COLO668 (cell line): Measurements from ENCODE around the gene ZBTB16.

ENCODE experiments used
- DNase-seq: peaks from one replicate; lab custom pipeline; 2025; ENCODE audit not compliant: unreplicated experiment; lab: John Stamatoyannopoulos, UW

The ZBTB16 gene

DNA sequence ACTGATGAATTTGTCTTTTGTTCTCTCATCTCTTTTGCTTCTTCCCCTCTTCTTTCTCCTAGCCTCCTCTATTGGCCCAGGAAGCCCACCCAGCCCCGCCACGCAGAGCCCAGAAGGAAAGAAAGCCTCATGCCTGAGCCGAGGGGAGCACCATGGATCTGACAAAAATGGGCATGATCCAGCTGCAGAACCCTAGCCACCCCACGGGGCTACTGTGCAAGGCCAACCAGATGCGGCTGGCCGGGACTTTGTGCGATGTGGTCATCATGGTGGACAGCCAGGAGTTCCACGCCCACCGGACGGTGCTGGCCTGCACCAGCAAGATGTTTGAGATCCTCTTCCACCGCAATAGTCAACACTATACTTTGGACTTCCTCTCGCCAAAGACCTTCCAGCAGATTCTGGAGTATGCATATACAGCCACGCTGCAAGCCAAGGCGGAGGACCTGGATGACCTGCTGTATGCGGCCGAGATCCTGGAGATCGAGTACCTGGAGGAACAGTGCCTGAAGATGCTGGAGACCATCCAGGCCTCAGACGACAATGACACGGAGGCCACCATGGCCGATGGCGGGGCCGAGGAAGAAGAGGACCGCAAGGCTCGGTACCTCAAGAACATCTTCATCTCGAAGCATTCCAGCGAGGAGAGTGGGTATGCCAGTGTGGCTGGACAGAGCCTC is 3.8 kb downstream of the ZBTB16 start:
- DNase-seq: no peak

DNA sequence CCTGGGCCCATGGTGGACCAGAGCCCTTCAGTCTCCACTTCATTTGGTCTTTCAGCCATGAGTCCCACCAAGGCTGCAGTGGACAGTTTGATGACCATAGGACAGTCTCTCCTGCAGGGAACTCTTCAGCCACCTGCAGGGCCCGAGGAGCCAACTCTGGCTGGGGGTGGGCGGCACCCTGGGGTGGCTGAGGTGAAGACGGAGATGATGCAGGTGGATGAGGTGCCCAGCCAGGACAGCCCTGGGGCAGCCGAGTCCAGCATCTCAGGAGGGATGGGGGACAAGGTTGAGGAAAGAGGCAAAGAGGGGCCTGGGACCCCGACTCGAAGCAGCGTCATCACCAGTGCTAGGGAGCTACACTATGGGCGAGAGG is 4.3 kb downstream of the ZBTB16 start:
- no peak for DNase-seq

DNA sequence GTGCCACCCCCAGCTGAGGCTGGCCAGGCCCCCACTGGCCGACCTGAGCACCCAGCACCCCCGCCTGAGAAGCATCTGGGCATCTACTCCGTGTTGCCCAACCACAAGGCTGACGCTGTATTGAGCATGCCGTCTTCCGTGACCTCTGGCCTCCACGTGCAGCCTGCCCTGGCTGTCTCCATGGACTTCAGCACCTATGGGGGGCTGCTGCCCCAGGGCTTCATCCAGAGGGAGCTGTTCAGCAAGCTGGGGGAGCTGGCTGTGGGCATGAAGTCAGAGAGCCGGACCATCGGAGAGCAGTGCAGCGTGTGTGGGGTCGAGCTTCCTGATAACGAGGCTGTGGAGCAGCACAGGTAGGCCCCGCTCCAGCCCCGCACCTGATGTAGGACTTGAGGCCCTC is 4.7 kb downstream of the ZBTB16 start:
- no peak for DNase-seq

DNA sequence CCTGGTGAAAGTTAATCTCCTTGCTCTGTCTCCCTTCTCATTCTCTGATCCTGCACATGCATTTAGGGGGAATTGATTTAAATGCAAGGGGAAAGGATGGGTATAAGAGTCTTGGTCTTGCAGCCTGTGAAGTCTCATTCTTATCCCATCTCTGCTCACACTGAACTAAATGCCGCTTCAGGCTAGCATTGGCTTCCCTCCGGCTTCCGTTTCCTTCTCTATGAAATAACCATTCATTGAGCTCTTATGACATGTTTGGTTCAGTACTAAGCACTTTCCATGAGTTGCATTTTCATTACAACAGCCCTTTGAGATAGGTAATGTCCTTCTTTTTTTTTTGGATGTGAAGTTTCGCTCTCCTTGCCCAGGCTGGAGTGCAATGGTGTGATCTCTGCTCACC is 5.6 kb downstream of the ZBTB16 start:
- DNase-seq: no peak

DNA sequence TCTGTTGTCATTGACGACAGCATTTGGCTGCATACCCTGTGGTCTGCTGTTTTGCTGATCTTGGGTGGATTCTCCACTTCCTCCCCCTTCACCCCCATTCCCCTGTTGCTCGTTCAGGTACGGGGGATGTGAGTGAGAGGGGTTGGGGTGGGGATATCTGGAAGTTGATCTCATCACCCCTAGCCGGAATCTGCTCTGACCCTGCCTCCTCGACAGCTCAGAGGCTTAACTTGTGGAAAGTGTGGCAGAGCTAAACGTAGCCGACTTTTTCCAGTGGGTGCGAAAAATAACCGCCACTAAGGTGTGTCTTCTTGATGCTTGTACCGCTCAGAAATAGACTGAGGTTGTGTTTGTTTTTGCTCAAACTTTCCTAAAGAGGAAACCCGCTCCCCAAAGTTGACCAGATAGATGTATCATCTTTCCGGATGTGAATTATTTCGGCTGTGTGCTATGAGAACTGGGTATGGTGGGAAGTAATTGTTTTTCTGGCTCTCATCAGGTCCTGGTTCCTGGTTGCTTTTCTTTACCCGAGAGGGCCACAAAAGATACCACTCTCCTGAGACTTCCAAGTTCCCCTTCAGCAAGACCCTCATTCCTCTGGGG is 6.6 kb downstream of the ZBTB16 start:
- no peak for DNase-seq

DNA sequence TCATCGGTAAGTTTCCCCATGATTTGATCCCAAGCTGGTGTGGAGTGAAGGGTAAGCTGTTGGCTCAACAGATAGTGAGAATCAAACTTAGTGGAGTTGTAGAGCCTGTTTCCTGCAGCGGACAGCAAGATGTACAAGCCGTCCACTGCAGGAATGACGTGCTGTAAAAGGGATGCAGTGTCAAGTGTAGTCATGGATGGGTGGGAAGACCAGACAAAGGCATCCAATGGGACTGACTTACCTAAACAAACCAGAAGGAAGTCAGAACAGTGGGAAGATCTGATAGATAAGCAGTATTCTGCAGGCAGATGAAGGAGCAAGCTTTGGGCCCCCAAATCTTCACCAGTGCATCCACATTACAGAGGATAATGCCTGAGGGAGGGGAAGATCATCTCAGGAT is 8.8 kb downstream of the ZBTB16 start:
- DNase-seq: no peak

DNA sequence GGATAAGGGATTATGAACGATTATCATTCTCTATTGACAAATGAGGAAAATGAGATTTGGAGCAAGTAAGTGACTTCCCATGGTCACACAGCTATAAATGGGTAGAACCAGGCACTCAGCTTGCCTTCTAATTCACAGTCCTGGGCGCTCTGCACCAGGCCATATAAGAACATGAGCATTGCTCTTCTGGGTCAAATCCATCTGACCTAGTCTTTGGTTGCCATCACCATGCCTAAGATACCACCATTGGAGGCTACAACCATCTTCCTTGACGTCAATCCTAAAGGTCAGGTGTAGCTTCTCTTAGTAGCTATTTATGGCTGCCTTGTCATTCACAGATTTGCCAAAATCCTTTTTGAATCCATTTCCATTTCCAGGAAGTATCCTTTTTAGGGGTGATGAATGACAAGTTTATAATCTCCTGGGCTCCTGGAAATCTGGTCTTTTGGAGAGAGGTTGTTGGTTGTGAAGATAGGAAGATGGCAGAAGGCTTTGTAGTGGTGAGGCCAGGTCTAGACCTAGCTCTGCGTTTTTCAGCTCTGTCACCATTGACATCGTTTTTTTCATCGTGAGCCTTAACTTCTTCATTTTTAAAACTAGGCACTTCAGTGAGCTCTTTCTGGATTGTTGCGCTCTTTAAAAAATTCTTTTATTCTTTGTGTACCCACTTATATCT is 11.1 kb downstream of the ZBTB16 start:
- DNase-seq: no peak

DNA sequence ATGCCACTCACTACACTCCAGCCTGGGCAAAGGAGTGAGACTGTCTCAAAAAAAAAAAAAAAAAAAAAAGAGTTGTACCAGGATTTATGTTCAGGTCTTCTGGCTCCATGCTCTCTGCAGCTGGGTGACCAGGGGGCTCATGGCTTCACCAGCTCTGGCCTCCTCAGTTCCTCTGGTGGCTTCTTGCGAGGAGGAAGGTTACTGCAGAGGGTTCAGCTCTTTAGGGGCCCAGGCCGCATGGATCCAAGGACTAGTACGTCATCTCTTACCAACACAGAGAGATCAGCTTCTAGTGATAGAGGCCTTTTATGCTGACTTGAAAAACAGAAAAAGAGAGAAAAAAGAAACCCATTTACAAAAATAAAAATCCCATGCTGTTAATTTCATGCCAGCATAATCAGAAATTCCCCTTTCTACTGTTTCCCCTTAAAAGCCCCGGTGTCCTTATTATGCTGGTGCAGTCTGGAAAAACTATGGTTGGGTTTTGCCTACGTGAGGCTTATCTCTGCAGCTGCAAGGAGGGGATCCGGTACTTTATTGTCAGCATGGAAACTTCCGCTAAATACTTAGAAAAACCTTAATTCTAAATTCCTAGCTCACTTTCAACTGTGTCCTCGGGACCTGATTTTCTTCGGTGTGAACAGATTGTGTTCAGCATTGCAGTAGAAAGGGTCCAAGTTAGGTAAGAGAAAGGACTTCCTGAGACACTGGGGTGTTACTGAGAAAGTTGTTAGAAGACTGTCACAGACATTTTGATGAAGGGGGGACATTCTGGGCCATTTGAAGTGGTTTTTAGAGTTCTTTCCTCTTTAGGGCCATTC is 13.7 kb downstream of the ZBTB16 start:
- no peak for DNase-seq

DNA sequence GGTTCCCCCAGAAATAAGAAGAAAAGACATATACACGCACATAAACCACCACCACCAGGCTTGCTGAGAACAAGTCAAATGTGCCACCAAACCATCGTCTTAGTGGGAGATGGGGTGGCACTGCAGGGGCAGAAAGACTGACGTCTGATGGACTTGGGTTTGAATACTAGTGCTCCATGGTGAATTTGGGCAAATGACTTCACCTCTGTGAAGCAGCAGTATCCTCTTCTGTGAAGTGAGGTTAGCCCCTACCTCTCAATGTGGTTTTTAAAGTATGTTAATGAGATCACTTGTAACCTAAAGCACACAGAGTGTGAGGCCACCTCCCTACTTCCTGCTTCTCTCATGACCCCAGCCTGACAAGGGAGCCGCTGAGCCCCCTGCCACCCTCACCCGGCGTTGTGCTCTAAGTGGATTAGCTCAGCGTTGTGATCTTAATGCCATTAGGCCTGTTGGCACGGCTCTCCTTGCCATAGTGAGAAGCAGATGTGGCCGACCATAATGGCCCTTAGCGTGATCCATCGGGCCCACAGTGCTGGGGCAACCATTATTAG is 14.4 kb downstream of the ZBTB16 start:
- DNase-seq: no peak

DNA sequence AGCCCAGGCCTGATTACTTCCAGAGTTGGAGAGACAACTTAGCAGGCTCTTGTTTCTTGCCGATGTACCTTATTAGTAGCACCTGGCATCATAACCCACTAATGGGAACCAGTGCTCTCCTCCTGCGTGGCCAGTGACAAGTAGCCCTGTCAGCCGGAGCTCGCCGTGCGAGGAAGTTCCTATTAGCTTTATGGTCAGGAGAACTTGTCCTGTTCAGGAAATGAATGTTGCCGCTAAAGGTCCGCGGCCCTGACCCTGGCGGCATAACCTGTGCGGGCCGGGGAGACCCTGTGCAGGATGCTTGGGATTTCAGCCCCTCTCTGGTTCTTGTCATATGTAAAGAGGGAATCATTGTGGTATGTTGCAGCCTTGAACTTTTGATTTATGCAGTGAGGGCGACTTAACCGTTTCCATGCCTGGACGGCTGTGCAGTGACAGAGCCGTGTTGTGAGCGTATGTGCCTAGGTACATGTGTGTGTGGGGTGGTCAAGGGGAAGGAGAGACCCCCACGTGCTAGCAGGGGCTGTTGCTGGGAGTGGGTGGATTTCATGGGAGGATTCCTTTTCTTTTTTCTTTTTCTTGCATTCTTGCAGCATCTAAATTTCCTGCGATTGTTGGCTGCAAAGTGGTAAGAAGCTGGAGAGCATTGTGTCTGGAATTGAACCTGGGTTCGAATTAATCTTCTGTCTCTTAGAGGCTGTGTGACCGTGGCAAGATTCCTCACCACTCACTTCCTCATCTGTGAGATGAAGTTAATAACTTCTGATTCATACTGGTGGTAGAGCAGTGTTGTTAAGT is 15.2 kb downstream of the ZBTB16 start:
- no peak for DNase-seq

DNA sequence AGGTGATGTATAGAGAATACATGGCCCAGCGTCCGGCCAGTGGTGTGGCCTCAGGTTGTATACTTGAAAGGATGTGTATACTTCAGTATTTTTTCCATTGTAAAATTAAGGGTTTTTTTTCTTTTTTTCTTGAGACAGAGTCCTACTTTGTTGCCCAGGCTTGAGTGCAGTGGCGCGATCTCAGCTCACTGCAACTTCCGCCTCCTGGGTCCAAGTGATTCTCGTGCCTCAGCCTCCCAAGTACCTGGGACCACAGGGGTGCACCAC is 15.8 kb downstream of the ZBTB16 start:
- no peak for DNase-seq

DNA sequence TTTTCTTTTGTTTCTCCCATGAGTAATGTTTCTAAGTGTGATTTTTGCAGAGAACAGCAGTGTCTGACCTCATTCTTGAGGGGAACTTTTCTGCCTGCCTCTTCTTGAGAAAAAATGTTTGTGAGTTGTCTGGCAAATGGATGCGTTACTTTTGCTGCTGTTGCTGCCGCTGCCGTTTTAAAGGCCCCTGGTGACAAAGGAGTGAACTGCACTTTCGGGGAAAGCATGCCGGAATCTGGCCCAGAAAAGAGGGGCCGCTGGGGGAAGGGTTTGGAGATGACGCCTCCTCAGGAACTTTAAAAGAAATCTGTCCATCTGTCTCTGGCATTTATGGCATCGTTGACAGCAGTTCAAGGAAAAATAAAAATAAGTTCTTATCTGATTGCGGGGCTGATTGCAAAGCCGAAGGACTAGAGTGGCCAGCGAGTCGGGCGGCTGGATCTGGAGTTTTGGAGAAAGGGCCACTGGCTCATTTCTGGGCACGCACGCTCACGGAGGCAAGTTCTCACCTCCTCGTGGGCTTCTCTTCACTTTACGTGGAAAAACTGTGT is 16.5 kb downstream of the ZBTB16 start:
- no peak for DNase-seq

DNA sequence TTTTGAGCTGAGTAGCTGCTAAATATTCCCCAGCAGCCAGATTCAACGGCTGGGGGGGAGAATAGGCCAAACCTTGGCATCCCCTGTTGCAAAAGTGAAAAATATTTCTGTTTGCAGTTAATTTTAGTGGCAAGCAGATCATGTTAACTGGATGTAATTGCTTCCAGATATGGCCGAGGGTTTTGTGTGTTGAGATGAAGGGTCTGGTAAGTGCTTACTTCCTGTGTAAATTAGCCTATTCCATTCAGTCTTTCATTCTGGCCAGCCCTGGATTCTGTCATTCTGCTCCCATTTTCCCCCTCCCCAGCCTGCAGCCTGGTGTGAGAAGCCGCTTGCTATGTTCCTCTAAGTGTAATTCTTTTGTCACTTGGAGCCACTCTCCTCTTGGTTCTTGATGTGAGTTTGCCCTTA is 17.4 kb downstream of the ZBTB16 start:
- DNase-seq: peak; percentile 14

DNA sequence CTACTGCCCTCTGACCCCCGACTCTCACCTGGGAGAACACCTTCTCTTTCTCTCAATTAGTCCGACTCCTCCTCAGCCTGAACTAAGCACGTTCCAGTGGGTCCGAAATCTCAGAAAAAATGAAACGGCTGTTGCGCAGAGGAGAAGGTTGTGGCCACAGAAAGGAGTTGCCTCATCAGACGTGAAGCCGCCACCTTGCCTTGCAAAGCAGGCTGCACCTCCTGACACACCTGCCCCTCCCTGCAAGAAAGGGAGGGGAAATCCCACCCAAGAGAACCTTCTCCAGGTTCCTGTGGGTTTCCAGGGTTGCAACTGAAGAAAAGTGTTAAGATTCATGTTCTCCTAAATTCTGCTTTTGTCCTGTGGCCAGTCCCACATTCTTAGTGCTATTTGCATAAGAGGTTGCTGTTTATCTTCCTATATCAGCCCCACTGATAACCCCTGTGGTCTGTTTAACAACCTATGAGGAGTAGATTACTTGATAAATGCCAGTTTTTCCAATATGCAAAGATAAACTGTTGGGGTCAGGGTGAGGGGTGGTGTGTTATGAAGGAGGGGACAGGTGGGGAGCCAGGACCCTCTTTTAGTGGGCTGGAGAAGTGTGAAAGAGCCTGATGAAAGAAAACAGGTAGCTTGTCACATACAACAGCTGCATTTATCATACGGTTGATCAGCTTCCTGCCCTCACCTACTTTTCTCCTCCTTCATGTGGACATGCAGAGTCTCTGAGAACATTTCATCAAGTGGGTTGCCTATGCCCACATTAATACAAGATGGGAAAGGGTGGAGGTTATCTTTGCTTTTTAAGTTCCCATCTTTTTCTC is 18.2 kb downstream of the ZBTB16 start:
- no peak for DNase-seq

DNA sequence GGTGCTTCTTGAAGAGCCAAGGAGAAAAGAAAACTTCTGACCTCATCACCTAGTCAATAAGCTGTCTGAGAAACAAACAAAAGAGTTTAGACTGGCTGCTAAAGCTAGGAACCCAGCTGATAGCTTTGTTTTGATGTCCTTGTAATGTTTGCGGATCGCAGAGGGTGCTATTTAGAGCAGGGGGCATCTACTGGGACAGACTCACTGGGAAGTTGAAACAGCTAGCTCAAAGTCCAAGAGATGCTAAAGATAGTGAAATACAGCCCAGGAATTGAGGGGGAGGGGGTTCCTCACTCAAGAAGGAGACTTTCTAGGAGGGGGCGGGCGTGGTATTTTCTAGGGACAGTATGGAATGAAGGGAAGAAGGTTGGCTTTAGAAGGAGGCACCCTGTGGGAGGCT is 18.9 kb downstream of the ZBTB16 start:
- no peak for DNase-seq

DNA sequence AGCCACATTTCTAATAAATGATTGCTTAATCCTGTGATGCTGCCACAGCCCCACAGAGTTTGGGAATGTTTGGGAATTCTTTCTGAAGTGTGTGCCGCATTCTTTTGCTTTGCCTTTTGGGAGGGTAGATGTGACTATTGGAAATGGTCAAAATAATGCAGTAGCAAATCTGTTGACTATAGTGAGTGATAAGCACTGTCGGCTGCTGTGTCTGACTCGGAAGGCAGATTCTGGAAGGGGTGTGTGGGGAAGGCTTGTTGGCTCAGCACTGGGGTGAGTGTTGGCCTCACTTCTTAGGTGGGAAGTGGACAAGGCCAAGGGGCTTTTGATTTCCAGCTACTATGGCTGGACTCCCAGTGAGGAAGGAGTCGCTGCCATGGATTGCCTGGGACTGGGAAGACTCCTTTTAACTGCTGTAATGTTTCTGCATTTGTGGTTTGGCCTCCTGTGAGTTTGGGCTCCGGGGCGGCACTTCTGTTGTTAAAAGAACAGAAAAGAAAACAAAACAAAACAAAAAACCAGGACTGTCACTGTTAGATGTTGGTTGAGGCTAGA is 20.1 kb downstream of the ZBTB16 start:
- no peak for DNase-seq

DNA sequence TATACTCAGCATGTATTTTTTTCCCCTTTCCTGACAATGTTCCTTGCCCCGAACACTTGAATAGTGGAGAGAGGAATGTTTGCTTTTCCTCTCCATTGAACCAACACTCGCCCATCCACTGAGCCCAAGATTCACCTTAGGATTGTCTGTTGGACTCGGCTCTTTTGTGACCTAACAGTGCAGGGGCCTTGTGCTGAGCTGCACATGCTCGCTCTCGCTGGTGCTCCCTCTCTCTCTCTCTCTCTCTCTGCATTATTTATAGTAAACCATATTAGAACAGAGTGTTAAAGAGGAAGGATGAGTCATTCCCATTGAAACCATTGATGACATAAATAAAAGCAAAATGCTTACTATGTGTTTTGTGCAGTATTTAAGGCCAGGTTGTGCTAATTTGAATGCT is 20.7 kb downstream of the ZBTB16 start:
- DNase-seq: peak; percentile 37

DNA sequence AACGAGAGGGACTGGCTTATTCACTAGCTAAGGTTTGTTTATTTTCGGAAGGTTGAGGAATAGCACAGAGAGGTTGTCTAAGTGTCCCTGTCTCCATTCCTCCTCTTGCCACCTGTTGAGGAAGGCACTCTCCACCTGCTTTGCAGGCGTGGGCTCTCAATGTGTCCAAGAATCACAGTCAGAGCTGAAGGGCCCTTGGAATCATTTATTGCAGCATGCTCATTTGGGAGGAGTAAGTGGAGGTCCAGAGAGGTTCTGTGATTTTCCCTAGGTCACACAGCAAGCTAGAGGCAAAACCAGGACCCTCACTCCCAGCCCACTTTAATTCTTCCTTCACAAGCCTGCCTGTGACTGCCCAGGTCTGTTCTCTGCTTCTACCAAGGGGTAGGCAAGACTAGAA is 21.3 kb downstream of the ZBTB16 start:
- DNase-seq: no peak

DNA sequence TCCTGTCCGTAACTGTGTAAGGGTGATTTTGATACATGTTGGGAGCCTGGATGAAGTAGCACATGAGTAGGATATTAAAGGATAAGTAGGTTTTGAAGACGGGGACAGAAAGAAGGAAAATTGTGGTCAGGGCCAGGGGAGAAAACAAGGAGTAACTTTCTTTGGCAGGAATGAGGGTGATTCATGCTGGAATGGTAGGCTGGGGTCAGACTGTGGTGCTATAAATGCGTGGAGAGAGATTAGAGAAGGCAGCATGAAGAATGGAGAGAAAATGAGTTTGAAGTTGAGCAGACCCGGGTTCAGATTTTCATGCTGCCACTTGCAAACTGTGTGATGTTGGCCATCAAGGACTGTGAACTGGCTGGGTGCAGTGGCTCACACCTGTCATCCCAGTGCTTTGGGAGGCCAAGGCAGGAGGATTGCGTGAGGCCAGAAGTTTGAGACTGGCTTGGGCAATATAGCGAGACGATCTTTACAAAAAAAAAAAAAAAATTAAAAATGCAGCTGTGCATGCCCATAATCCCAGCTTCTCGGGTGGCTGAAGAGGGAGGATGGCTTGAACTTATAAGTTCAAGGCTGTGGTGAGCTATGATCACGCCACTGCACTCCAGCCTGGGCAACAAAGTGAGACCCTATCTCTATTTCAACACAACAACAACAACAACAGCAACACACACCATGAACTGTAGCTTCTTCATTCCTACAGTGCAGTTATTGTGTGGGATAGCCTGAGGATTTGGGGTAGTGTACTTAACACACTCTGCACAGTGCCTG is 22.3 kb downstream of the ZBTB16 start:
- DNase-seq: no peak
